Transverse colon (tissue), 4 donors: Measurements from ENCODE around the gene TANGO2. TPM values are rescaled to one million over a fixed set of nuclear protein-coding genes. Genes with fewer than 3 reads are reported as not detected.

Source experiments
- DNase-seq: peaks from one replicate; pipeline ENCODE4 v3.0.0-alpha.2; 2019
- H3K27ac ChIP-seq, 4 donors: fragments of 200-600 bp; sonication (generic); 2 replicates each; pipeline ENCODE4 v1.5.1; 2016 to 2018; ENCODE audit warnings: inconsistent platforms in 4 of 4
- H3K27me3 ChIP-seq: fragments of 200-600 bp; sonication (generic); 2 replicates; pipeline ENCODE4 v1.5.1; 2017; ENCODE audit warnings: inconsistent platforms
- H3K36me3 ChIP-seq, 4 donors: fragments of 200-600 bp; sonication (generic); 2 replicates each; pipeline ENCODE4 v1.5.1; 2017 to 2019; ENCODE audit warnings: inconsistent platforms in 4 of 4
- H3K4me1 ChIP-seq, 4 donors: fragments of 200-600 bp; sonication (generic); 2 replicates each; pipeline ENCODE4 v1.5.1; 2017 to 2020; ENCODE audit warnings: inconsistent platforms in 4 of 4
- H3K4me3 ChIP-seq, 4 donors: fragments of 200-600 bp; sonication (generic); 1 replicate in 1 of 4; 2 replicates in 3 of 4; pipeline versions ENCODE4 v1.5.1 to v1.6.1; 2017 to 2019; ENCODE audit warnings: inconsistent platforms in 4 of 4
- H3K9me3 ChIP-seq, 2 donors: fragments of 200-600 bp; sonication (generic); 2 replicates each; pipeline ENCODE4 v1.5.1; 2017 to 2019; ENCODE audit warnings: inconsistent platforms in 2 of 2
- EP300 ChIP-seq: sonication (generic); formaldehyde crosslinking; IDR thresholded peaks from one replicate; pipeline ENCODE4 v1.6.1; 2017; ENCODE audit warnings: antibody characterized with exemption, low read depth
- POLR2A ChIP-seq: fragments of 450-650 bp; IDR thresholded peaks from one replicate; pipeline ENCODE4 v1.6.1; 2016; ENCODE audit warnings: antibody characterized with exemption, mild to moderate bottlenecking, moderate library complexity
- POLR2AphosphoS5 ChIP-seq, 3 donors: sonication (generic); formaldehyde crosslinking; IDR thresholded peaks; one replicate each; pipeline ENCODE4 v1.6.1; 2016; ENCODE audit warnings: antibody characterized with exemption in 3 of 3
- WGBS, 2 donors: methylation state at CpG; one replicate each; pipeline ENCODE4 v1.1.5; 2018; ENCODE audit warnings: low coverage in 1 of 2; 5-methylcytosine and 5-hydroxymethylcytosine counted together
- in situ Hi-C, 4 donors: fragments of 200-750 bp; cut with MboI; loops; one replicate each; pipeline versions ENCODE4 v1.15.0 to v1.15.1; 2017; ENCODE audit warnings: low sequenced_read_pairs in 3 of 4, low pct_ligation_motif_present in 1 of 4, low pct_unique_long_range_greater_than_20kb in 1 of 4
- intact Hi-C: fragments of 100-400 bp; cut with DNase I; formaldehyde crosslinking; loops from one replicate; pipeline ENCODE4 v1.15.1; 2023; ENCODE audit warnings: low total_unique reads
- total RNA-seq, 4 donors: library from RNA; depleted of rRNA; stranded (reverse); fragments of >200 nt; gene quantifications; one replicate each; pipeline ENCODE4 v1.1.0, GENCODE V29; 2016
- TF ChIP-seq, protein P1 (sequence below), 5 experiments: fragments of 200-600 bp in 3 of 5; fragments of 450-650 bp in 2 of 5; sonication (generic) in 3 of 5; IDR thresholded peaks; 1 replicate in 2 of 5; 2 replicates in 3 of 5; pipeline ENCODE4 v1.5.1; 2016 to 2017; ENCODE audit warnings: antibody characterized with exemption in 5 of 5, inconsistent platforms in 3 of 5, mild to moderate bottlenecking in 2 of 5, moderate library complexity in 1 of 5

Gene TANGO2
- total RNA-seq, 4 donors from 2014 or later, result 32.9 to 101 (median 50.6) TPM

DNA sequence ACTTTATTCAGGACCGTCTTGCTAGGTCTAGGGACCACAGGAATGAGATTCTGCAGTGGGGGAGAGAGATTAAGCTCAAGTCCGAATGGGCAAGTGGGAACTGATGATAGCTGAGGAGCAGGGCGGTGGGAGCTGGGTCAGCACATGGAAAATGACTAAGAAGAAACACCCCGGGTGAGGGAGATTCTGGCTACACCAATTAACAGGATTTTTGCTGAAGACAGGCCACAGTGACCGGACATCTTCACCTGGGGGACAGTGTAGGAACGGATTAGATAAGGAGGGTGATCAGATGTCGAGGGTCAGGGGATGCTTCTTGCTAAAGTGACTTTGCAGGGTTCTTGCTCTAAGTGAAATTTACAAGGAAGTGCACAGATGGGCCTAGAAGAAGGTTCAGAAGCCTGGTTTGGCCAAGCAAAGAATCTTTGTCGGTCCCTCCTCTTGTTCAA, 50.6 kb downstream of the TANGO2 start:
- H3K9me3 ChIP-seq, result no peaks in the 10 kb centered on the region
- H3K4me3 ChIP-seq, result no peak overlapping the region
- H3K36me3 ChIP-seq, result no peaks in the 10 kb centered on the region
- intact Hi-C loops, result loop anchor here (5.0 kb wide), 1 partner anchor 39 kb away; no protein-coding TSS in a partner anchor
- 85 to 90% methylated on average over 6 to 8 of the region's 8 CpGs for WGBS, 2 donors
- in situ Hi-C loops, result no loop called here
- no peak for DNase-seq
- H3K27ac ChIP-seq, result no peak overlapping the region
- H3K27me3 ChIP-seq, result no peaks in the 10 kb centered on the region
- TF ChIP-seq POLR2A, result no peak
- TF ChIP-seq POLR2AphosphoS5 (IDR thresholded peaks at IDR 0.05), result no peak
- no peak for TF ChIP-seq EP300
- TF ChIP-seq, protein P1, sequence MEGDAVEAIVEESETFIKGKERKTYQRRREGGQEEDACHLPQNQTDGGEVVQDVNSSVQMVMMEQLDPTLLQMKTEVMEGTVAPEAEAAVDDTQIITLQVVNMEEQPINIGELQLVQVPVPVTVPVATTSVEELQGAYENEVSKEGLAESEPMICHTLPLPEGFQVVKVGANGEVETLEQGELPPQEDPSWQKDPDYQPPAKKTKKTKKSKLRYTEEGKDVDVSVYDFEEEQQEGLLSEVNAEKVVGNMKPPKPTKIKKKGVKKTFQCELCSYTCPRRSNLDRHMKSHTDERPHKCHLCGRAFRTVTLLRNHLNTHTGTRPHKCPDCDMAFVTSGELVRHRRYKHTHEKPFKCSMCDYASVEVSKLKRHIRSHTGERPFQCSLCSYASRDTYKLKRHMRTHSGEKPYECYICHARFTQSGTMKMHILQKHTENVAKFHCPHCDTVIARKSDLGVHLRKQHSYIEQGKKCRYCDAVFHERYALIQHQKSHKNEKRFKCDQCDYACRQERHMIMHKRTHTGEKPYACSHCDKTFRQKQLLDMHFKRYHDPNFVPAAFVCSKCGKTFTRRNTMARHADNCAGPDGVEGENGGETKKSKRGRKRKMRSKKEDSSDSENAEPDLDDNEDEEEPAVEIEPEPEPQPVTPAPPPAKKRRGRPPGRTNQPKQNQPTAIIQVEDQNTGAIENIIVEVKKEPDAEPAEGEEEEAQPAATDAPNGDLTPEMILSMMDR (IDR thresholded peaks at IDR 0.05), result no peak
- no peaks in the 10 kb centered on the region for H3K4me1 ChIP-seq

DNA sequence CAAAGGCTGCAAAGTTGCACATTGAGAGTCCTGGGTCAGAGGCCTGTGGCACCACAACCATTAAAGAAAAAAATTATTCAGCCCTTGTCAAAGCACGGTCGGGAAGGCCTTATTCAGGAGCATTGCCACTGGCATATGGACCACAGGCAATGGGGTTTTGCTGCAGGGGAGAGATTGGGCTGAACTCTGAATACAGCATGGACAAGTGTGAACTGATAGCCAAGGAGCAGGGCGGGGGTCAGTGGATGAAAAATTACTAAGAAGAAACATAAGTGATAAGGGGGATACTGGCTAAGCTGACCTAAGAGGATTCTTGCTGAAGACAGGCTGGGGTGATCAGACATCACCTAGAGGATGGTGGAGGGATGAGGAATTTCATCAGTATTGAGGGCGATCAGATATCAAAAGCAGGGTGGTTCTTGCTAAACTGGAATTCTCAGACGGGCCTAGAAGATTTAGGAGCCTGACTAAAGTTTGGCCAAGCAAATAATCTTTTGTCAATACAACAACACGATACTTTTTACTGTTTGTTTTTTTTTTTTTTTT, 55.8 kb downstream of the TANGO2 start:
- H3K4me1 ChIP-seq, result peaks cover 6 to 17% (median 10%) of the 10 kb centered on the region in 4 donors
- no peaks in the 10 kb centered on the region for H3K27me3 ChIP-seq
- intact Hi-C loops (no loop called here), in situ Hi-C loops (no loop called here)
- no peaks in the 10 kb centered on the region for H3K9me3 ChIP-seq
- no peak for TF ChIP-seq EP300
- TF ChIP-seq POLR2AphosphoS5 (IDR thresholded peaks at IDR 0.05), result no peak
- TF ChIP-seq, protein P1 (IDR thresholded peaks at IDR 0.05), result no peak
- no peak for TF ChIP-seq POLR2A
- H3K36me3 ChIP-seq, result no peaks in the 10 kb centered on the region
- no peak for DNase-seq
- no peak overlapping the region for H3K4me3 ChIP-seq
- 65 to 75% methylated on average over 5 to 6 of the region's 6 CpGs for WGBS, 2 donors
- H3K27ac ChIP-seq, result no peak overlapping the region

DNA sequence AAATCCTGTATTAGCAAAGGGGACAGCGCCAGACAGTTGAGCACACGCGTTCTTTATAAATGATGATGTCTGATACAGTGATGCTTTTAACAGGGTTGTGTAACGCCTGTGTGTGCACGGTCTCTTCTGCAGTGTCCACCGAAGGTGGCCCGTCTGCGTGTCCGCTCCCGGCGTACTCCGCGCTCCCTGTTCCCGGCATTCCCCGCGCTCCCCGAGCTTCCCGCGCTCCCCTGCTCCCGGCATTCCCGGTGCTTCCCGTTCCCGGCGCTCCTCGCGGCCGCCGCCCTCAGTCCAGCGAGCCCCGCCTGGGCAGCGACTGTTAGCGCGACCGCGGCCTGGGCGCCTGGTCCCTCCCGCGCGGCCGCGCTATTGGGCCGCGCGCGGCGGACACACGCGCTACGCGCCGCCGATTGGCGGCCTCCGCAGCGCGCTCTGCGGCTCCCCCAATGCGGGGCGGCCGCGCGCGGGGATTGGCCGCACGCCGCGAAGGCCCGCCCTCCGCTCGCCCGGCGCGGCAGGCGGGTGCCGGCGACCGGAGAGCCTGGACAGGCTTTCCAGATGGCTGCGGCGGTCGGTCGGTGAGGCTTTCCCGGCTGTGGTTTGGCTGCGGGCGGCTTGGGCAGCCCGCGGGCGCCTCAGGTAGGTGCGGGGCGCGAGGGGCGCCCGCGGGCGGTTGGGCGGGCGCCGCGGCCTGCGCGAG, 59.0 kb downstream of the TANGO2 start, which contains the start of gene DGCR8:
Gene DGCR8 (plus strand): TSS at position 497 of the 700 bp plus-strand sequence. CDS start 5,723 bp downstream, outside the sequence.
- H3K4me1 ChIP-seq, result peaks cover 22 to 49% (median 30%) of the 10 kb centered on the region in 4 donors

DNA sequence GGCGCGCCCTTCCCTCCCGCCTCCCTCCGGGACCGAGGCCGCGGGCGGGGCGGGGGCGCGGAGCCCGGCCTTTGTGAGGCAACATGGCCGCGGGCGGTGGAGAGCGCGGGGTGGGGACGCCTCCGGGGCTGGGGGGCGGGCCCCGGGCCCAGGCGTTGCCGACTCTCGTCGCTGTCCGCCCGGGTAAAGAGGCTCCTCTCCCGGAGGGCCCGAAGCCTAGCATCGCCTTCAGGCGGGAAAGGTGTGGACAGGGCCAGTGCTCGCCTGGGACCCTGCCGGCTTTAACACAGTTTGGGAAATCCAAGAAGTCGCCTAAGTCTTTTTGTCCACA, 59.5 kb downstream of the TANGO2 start:
- intact Hi-C loops (no loop called here), in situ Hi-C loops (no loop called here)
- 0 to 1% methylated on average over 1 to 9 of the region's 34 CpGs for WGBS, 2 donors
- H3K9me3 ChIP-seq, result no peaks in the 10 kb centered on the region
- peak; percentile 71 for DNase-seq
- H3K4me3 ChIP-seq, result peak overlapping the region; percentile 62 to 94 (median 80)
- H3K36me3 ChIP-seq, result no peaks in the 10 kb centered on the region
- H3K27me3 ChIP-seq, result no peaks in the 10 kb centered on the region
- TF ChIP-seq EP300 (no peak), POLR2A (no peak), POLR2AphosphoS5 (IDR thresholded peaks at IDR 0.05) (no peak)
- TF ChIP-seq, protein P1 (IDR thresholded peaks at IDR 0.05), result no peak
- H3K4me1 ChIP-seq, result peaks cover 22 to 52% (median 30%) of the 10 kb centered on the region in 4 donors
- peak overlapping the region; percentile 92 to 98 (median 94) for H3K27ac ChIP-seq

More for the DNA sequence above, 59.0 kb downstream of the TANGO2 start, which contains the start of gene DGCR8:
- DNase-seq, result peak; percentile 94
- H3K4me3 ChIP-seq, result peak within 1 kb of the TSS; percentile 62 to 94 (median 80)
- in situ Hi-C loops (no loop called here), intact Hi-C loops (no loop called here)
- H3K27me3 ChIP-seq, result no peaks in the 10 kb centered on the region
- WGBS, 2 donors, result 0% methylated on average over 6 of the region's 100 CpGs; no CpG with 5 or more reads in 1 of the 2 donors
- TF ChIP-seq EP300 (peak; percentile 66), POLR2AphosphoS5 (IDR thresholded peaks at IDR 0.05) (peak; percentile 73 to 89 (median 76)), POLR2A (peak; percentile 50)
- TF ChIP-seq, protein P1 (IDR thresholded peaks at IDR 0.05), result no peak
- H3K9me3 ChIP-seq, result no peaks in the 10 kb centered on the region
- H3K27ac ChIP-seq, result peak within 1 kb of the TSS; percentile 92 to 98 (median 94)
- no peaks in the 10 kb centered on the region for H3K36me3 ChIP-seq
